A549 treated with CORT108297 at 1 μM for 4 hours (cell line): ENCODE data around the gene ARAP2. TPM values are rescaled to one million over a fixed set of nuclear protein-coding genes. Genes with fewer than 3 reads are reported as not detected.

ENCODE experiments used
- total RNA-seq: library from RNA; stranded (reverse); fragments of 200-300 nt; extraction: Qiagen RNA extraction; gene quantifications from 5 replicates; pipeline ENCODE4 v1.2.3, GENCODE V29; 2022

The ARAP2 gene
- total RNA-seq, result 0.35 to 0.93 TPM (median 0.42 TPM) in 5 replicates

GRCh38 chr4:36244257-36245082 is at the start of gene ARAP2:
Gene ARAP2, minus strand, starts transcription at chr4:36244514. Its CDS starts 15,028 bp downstream, at chr4:36229486.

GRCh38 chr4:36281384-36282106 is 37.2 kb upstream of the ARAP2 start, which contains the start of gene DTHD1:
Gene DTHD1, plus strand, starts transcription at chr4:36281616. Its CDS starts 143 bp downstream, at chr4:36281759.

Other genes starting within 250 kb of the ARAP2 start
- not detected in 5 replicates for gene DTHD1, start 37.1 kb upstream of the ARAP2 start, total RNA-seq